Esophagus squamous epithelium (tissue), 4 donors: ENCODE results near the gene ZNF429.

Experiments
- POLR2A ChIP-seq, 4 donors: fragments of 450-650 bp; IDR thresholded peaks; one replicate each; pipeline ENCODE4 v1.6.1; 2017; ENCODE audit warnings: antibody characterized with exemption in 4 of 4, mild to moderate bottlenecking in 4 of 4, moderate library complexity in 3 of 4
- TF ChIP-seq, protein P1 (sequence below), 6 experiments: fragments of 450-650 bp in 4 of 6; fragments of 200-600 bp in 2 of 6; sonication (generic) in 2 of 6; IDR thresholded peaks; one replicate each; pipeline ENCODE4 v1.5.1; 2016 to 2019; ENCODE audit warnings: antibody characterized with exemption in 6 of 6, mild to moderate bottlenecking in 4 of 6, moderate library complexity in 4 of 6

DNA sequence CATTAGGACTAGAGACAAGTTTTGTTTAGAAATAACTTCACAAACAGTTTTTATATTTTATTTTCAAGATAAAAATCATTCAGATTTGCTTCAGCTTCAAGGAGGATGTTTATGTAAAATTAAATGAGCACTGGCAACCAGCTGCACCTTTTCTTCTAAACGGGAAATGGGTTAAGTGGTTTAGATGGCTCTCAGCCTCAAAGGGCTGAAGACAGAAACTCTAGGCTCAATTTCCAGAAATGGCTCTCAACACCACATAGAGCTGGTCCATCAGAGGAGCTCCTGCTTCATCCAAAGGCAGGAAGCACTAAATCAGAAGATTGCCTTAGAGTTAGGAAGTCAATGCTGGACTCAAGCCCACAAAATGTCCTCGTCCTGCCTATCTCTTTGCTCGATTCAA is 74.7 kb downstream of the ZNF429 start:
- TF ChIP-seq POLR2A (IDR thresholded peaks at IDR 0.05): no peak
- TF ChIP-seq, protein P1, sequence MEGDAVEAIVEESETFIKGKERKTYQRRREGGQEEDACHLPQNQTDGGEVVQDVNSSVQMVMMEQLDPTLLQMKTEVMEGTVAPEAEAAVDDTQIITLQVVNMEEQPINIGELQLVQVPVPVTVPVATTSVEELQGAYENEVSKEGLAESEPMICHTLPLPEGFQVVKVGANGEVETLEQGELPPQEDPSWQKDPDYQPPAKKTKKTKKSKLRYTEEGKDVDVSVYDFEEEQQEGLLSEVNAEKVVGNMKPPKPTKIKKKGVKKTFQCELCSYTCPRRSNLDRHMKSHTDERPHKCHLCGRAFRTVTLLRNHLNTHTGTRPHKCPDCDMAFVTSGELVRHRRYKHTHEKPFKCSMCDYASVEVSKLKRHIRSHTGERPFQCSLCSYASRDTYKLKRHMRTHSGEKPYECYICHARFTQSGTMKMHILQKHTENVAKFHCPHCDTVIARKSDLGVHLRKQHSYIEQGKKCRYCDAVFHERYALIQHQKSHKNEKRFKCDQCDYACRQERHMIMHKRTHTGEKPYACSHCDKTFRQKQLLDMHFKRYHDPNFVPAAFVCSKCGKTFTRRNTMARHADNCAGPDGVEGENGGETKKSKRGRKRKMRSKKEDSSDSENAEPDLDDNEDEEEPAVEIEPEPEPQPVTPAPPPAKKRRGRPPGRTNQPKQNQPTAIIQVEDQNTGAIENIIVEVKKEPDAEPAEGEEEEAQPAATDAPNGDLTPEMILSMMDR (IDR thresholded peaks at IDR 0.05): no peak
